Hippocampal formation (tissue), 2 donors: Measurements from ENCODE around the gene ATXN1.
"Not testable (repeated sequence)": the region's sequence is repeated elsewhere in the genome, so short reads cannot be mapped to it uniquely, and the experiment has no call there.

Experiments
- DNase-seq, 2 donors: peaks; one replicate each; lab custom pipeline; 2025; lab: John Stamatoyannopoulos, UW

The ATXN1 gene

DNA sequence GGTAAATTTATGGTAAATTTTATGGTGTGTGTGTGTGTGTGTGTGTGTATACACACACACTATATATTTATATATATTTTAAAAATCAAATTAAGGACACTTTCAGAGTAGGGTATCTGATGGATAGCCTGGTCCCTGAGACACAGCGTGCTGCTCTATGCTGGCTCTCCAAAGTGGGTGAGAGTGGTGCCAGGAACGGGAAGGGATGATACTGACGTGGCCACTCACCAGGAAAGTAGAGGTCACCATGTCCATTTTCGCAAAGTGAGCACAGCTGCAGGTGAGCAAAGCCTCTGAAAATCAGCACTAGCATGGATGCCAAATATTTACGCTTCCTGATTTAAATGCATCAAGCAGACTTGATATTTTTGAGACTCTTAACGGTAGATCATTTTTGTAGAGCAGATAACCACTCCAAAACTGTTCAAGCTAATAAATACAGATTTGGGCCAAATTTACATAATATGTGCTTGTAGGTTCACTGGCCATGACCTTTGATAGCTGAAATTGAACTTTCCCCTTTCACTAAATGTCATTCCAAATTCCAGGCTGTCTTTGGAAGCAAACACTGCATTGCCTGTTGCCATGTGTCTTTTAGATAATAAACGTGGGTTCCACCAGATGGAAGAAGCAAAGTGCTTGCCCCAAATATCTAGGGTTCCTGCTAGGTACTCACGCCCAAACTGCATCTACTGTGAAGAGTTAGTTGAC, 116.6 kb downstream of the ATXN1 start:
- no peak for DNase-seq

DNA sequence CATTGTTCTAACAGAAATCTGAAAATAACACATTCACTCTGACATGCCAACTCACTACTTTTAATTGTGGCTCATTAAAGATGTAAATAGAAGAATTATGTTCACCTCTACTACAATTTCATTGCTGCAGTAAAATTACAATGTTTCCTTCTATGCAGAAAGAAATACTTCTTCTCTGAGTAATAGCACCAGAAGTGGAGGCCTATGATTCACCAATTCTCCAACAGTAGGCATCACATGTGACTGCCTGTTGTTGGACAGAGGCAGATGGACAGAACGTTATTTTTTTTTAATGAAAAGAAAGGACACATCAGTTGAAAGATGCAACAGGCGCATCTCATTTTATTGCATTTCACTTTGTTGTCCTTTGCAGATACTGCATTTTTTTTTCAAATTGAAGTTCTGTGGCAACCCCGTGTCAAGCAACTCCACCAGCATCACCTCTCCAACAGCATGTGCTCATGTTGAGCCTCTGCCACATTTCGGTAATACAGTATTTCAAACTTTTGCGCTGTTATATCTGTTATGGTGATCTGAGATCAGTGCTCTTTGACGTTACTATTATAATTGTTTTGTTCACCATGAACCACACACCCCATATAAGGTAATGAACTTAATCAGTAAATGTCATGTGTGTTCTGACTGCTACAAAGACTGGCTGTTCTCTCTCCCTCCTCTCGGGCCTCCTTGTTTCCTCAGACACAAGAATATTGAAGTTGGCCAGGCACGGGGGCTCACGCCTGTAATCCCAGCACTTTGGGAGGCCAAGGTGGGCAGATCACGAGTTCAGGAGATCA, 121.4 kb downstream of the ATXN1 start:
- no peak for DNase-seq

DNA sequence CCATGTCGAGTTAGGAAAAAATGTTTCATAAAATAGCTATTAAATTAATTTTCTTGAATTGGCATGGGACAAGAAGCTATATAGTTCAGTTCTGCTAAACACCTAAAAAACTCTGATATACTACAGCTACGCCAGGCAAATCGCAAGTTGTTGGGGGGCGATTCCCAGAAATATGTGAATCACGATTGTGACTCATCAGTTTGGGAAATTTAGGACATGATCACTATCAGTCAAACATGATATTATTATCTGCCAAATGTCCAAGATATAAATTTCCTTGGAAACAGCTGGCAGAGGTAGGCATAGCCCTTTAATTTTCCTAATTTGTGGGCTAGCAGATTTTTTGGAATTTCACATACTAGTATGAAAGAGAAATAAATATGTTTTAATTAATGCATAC, 123.6 kb downstream of the ATXN1 start:
- no peak for DNase-seq

- no peak for DNase-seq
Observed at GRCh38 chr6:16635810-16636602, 125.3 kb downstream of the ATXN1 start.

GRCh38 chr6:16635291-16635809, 125.9 kb downstream of the ATXN1 start:
- DNase-seq: no peak

GRCh38 chr6:16634855-16635254, 126.4 kb downstream of the ATXN1 start:
- no peak for DNase-seq

GRCh38 chr6:16633961-16634360, 127.3 kb downstream of the ATXN1 start:
- no peak for DNase-seq

DNA sequence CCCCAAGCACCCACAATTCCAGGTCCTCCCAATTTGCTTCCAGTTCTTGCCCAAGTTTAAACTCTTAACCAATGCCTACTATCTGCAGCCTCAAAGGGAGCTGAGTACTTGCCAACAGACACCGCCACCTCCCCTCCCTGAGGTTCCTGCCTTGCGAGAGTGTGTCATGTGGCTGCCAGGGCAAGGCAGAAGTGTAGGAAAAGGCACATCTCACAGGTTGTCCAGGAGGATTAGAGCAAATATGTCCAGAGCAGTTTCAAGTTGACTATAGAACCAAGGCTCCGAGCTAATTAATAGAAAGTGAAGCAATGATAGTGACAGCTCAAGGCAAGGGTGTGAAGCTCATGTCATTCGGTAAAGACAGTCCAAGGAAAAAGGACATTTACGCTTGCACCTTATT, 127.8 kb downstream of the ATXN1 start:
- DNase-seq: no peak

- no peak for DNase-seq
Observed at GRCh38 chr6:16632101-16632500, 129.2 kb downstream of the ATXN1 start.

GRCh38 chr6:16630026-16630643, 131.1 kb downstream of the ATXN1 start:
- no peak for DNase-seq

DNA sequence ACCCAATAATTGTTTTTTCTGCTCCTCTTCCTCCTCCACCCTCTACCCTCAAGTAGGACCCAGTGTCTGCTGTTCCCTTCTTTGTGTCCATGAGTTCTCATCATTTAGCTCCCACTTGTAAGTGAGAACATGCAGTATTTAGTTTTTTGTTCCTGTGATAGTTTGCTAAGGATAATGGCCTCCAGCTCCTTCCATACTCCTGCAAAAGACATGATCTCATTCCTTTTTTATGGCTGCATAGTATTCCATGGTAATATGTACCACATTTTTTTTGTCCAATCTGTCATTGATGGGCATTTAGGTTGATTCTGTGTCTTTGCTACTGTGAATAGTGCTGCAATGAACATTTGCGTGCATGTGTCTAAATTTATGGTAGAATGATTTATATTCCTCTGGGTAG, 132.7 kb downstream of the ATXN1 start:
- not testable (repeated sequence) for DNase-seq

DNA sequence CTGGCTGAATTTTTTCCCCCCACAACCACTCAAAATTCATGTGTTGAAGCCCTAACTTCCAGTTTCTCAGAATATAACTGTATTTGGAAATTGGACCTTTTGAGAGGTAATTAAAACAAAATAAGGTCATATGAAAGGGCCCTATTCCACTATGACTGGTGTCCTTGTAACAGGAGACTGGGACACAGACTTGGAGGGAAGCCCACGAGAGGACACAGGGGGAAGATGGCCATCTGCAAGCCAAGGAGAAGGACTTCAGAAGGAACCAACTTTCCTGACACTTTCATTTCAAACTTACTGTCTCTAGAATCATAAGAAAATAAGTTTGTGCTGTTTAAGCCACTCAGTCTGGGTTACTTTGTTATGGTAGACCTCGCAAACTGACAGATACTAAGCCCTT, 134.6 kb downstream of the ATXN1 start:
- DNase-seq: no peak

DNA sequence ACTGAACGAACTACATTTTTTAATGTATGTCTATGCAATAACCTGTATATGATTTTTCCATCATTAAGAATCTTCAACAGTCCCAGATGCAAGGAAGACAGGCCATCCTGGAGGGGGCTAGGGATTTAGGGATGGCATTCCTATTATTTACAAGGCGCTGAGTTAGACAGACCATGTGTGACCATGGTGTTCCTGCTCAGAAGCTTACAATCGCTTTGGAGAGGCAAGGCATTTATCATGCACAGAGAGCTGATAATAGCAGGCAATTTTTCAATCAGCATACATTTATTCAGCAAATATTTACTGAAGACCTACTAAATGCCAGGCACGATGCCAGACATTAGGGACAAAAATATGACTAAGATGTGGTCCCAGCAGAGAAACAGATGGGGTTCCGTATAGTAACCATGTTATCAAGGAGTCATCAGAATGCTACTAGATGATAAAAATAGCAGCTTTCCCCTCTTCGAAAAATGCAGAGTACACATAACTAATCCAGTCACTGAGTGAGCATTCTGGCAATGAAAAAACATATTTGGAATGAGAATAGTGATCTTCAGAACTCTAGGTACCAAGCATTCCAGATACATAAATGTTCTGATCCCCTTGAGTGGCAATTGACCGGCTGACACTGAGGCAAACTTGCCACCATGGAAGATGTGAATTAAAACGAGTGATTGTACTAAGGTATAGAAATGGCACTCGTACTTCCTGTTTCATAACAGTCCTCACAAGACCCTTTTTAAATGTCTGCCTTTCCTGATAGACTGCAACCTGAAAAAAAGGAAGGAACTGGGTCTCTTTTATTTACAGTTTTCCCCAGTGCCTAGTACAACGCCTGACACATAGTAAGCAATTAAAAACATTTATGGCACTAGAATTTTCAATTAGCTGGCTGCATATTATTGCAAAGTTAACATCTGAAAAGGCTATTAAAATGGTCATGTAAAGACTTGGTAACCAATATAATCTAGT, 135.7 kb downstream of the ATXN1 start:
- no peak for DNase-seq

DNA sequence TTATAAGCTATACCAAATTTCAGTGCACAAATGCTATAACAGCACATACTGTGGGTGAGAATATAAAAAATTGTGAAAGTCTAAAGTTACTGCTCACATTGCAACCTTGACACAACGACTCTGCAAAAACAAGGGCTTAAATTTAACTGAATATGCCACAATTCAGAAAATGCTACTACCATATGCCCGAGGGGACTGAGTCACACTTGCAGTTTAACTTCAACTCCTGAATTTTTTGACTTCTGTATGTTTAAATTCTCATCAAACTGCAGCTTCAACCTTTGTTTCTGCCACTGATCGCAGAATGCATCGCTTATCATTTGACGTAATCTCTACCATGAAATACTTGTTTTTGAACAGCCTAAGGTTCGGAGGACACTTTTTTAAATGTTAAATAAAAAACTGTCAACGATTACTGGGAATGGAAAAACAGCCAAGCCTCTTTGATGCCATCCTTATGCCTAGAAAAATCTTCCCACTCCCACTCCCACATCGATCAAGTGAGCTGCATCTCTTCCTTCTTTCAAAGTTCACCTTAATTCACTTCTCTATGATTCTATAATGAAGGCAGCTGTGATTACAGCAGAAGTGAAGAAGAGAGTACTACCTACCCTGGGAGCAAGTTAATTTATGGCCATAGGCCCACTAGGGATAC, 136.5 kb downstream of the ATXN1 start:
- no peak for DNase-seq

- DNase-seq: no peak
Observed at GRCh38 chr6:16623731-16624130, 137.5 kb downstream of the ATXN1 start.

DNA sequence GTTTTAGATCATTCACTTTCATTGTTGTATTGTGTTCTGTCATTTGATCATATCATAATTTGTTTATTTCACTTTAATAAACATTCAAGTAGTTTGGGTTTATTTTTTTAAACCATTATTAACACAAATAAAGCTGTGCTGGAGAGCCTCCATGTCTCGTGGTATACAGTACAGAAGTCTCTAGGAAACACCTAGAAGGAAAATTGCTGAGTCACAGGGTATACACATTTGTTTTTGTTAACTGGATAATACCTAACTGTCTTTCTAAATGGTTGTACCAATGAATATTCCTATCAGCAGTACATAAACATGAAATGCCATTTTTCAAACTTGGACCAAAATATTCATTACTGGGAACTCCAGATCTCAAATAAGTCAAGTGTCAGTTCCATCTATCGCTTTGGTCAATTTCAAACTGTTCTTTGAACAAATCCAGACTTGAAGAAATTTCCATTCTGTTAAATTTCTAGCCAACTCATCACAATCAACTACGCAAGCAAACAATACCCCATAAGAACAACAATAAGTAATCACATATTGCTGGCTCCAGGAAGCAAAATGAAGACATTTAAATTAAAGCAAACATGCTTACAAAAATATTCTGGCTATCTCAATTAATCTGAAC, 138.1 kb downstream of the ATXN1 start:
- no peak for DNase-seq

DNA sequence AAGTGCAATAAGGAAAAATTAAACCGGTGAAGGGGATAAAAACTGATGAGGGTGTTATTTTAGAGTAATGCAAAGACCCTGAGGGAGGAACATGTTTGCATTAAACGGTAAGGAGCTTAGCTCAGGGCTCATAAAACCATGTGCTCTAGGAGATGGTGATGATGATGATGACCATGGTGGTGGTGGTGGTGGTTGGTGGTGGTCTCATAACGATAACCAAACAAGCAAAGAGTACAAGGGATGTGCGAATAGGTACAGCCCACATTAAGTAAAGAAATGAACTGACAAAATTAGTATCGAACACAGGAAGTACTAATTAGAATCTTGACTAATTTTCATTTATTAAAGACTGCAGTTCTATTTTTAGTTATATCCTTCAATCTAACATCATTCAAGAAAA, 139.1 kb downstream of the ATXN1 start:
- no peak for DNase-seq

DNA sequence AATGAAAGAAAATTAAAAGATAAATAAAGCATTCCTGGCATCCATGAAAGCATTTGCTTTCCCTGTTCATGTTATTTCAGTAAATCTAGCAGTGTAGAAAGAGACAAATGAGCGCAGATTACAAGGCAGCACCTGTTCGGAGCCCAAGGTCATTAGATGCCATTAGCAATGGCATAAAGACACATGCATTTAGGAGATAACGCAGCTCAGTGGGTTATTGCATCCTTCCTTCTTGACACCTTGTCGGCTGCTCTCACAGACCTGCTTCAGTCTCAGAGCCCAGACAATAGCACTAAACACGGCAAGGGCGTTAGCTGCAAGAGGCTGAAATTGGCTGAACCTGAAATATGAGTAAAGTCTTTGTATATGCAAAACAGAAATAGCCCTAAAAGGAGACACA, 140.3 kb downstream of the ATXN1 start:
- no peak for DNase-seq

GRCh38 chr6:16619777-16620176, 141.5 kb downstream of the ATXN1 start:
- no peak for DNase-seq

- DNase-seq: no peak
Observed at GRCh38 chr6:16618962-16619361, 142.3 kb downstream of the ATXN1 start.
